ENCODE data around the gene SCUBE1.

The SCUBE1 gene

DNA sequence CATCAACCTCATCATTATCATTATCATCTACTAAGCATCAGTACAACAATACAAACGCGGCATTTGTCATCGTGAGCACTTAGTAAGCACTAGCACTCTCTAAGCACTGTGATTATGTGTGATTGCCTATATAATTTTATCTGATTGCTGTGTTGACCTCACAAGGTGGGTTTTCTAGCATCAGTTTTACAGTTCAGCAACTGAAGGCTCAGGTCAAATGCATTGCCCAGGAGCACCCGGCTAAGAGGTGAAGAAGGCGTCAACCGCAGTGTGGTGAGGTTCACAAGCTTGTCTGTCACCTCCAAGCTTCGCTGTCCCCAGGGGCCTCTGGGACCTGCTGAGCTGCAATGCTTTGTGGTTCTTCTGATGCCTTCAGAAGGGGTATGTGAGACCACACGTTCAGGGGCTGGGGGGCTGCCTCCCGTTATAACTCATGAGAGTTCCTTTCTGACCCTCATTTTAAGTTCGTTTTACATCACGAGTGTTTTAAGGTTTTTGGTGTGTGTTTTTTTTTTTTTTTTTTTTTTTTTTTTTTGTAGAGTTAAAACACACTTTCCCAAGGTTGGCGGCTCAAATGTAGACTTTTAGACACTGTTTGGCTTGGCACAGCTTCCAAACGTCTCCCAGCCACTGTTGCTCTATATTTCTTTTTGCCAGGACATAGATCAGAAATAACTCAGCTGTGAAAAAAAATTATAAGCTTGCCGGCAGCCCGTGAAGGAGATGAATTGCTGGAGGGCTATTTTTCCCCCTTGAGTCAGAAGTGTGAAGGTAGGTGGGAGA is 33.8 kb upstream of the SCUBE1 start:
- Histone ChIP-seq H3K9me3 (ENCODE audit: insufficient read depth, low read length) (no peaks in the 10 kb centered on the region), H3K4me3 (ENCODE audit: insufficient read length, low read depth) (no peak overlapping the region), H3K4me1 (ENCODE audit: insufficient read depth, insufficient read length) (no peaks in the 10 kb centered on the region), H3K9ac (ENCODE audit: insufficient read length, low read depth) (no peak overlapping the region), H3K27me3 (ENCODE audit: insufficient read depth, insufficient read length) (no peaks in the 10 kb centered on the region), H3K36me3 (ENCODE audit: insufficient read depth, insufficient read length, low read length) (no peaks in the 10 kb centered on the region)
- TF ChIP-seq YY1 (IDR thresholded peaks at IDR 0.05; ENCODE audit: insufficient read depth, insufficient read length) (no peak), SUZ12 (IDR thresholded peaks at IDR 0.05; ENCODE audit: extremely low read depth, insufficient read depth, insufficient read length) (no peak), ZNF274 (IDR thresholded peaks at IDR 0.05; ENCODE audit: low read depth, low read length) (no peak)
- no peak for DNase-seq (ENCODE audit: low read depth, low spot score)

DNA sequence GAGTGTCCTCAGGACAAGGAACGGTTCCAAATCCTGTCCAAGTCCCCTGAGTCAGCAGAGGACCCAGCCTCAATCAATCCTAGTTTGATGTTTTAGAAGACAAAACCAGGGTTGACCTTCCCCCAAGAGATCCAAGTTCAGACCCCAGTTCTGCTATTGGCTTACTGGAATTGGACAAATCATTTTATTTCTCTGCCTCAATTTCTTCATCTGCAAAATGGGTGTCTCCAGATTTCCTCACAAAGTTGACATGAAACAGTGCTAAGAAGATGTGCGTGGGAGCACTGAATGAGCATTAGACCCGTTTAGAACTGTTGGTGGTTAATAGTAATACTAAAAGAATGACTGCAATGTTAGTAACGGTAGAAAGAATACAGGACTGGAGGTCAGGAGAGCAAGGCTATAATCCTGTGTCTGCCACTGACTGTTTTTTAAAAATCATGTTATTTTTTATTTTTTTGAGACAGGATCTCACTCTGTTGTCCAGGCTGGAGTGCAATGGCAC is 32.8 kb upstream of the SCUBE1 start:
- H3K9ac ChIP-seq (ENCODE audit: insufficient read length, low read depth): no peak overlapping the region
- no peak for TF ChIP-seq YY1 (IDR thresholded peaks at IDR 0.05; ENCODE audit: insufficient read depth, insufficient read length)
- no peak for TF ChIP-seq ZNF274 (IDR thresholded peaks at IDR 0.05; ENCODE audit: low read depth, low read length)
- no peak for TF ChIP-seq SUZ12 (IDR thresholded peaks at IDR 0.05; ENCODE audit: extremely low read depth, insufficient read depth, insufficient read length)
- H3K36me3 ChIP-seq (ENCODE audit: insufficient read depth, insufficient read length, low read length): no peaks in the 10 kb centered on the region
- H3K9me3 ChIP-seq (ENCODE audit: insufficient read depth, low read length): no peaks in the 10 kb centered on the region
- no peak for DNase-seq (ENCODE audit: low read depth, low spot score)
- no peaks in the 10 kb centered on the region for H3K27me3 ChIP-seq (ENCODE audit: insufficient read depth, insufficient read length)
- no peak overlapping the region for H3K4me3 ChIP-seq (ENCODE audit: insufficient read length, low read depth)
- no peaks in the 10 kb centered on the region for H3K4me1 ChIP-seq (ENCODE audit: insufficient read depth, insufficient read length)

DNA sequence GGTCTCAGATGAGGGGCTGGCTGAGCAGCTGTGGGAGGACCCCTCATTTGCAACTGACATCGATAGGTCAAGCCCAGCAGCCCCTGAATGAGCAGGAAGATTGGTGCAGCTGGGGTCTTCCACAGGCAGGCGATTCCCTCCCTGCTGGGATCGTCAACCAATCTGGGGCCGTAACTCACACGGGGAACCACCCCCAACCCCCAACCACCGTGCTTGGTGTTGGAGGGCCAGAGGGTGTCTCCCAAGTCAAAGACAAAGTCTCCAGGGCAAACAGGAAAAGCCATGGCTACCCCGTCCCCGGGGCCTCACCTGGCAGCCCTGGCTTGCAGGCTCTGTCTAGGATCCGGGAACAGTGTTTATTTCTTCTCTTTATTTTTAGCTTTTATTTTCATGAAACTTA is 26.9 kb upstream of the SCUBE1 start:
- Histone ChIP-seq H3K36me3 (ENCODE audit: insufficient read depth, insufficient read length, low read length) (no peaks in the 10 kb centered on the region), H3K27me3 (ENCODE audit: insufficient read depth, insufficient read length) (no peaks in the 10 kb centered on the region), H3K4me3 (ENCODE audit: insufficient read length, low read depth) (no peak overlapping the region), H3K9me3 (ENCODE audit: insufficient read depth, low read length) (no peaks in the 10 kb centered on the region), H3K4me1 (ENCODE audit: insufficient read depth, insufficient read length) (peaks cover 3% of the 10 kb centered on the region), H3K9ac (ENCODE audit: insufficient read length, low read depth) (no peak overlapping the region)
- no peak for DNase-seq (ENCODE audit: low read depth, low spot score)
- TF ChIP-seq ZNF274 (IDR thresholded peaks at IDR 0.05; ENCODE audit: low read depth, low read length) (no peak), YY1 (IDR thresholded peaks at IDR 0.05; ENCODE audit: insufficient read depth, insufficient read length) (no peak)

DNA sequence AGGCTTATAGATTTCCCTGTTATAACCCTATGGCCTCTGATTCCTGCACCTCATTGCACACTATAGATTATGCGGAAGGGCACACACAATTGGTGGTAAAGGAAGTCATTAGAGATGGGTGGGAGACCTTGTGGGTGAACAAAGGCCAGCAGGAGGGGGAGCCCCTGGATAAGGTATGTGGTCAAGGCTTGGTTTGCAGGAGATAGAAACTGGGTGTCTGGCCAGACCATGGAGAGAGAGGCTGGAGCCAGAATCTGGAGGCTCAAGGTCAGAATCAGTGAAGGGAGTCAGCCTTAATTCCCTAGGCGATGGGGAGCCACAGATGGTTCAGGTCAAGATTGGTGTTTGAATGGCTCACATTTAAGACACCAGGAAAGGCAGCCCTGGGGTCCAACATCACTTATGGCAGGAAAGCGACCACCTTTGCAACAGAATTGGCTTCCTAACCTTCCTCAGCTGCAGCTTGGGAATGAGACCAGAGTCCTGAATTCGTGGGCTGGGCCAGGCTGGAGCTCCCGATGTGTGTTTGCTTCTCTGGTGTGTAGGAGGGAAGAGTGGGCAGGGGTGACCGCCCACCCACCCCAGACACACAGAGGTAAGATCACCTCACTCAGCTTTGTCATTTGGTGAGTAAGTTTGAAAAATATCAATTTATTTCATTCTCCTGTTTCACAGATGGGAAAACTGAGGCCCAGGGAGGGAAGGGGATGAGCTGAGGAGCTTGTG is 22.7 kb upstream of the SCUBE1 start:
- DNase-seq (ENCODE audit: low read depth, low spot score): no peak
- Histone ChIP-seq H3K9ac (ENCODE audit: insufficient read length, low read depth) (no peak overlapping the region), H3K4me3 (ENCODE audit: insufficient read length, low read depth) (no peak overlapping the region), H3K36me3 (ENCODE audit: insufficient read depth, insufficient read length, low read length) (no peaks in the 10 kb centered on the region), H3K27me3 (ENCODE audit: insufficient read depth, insufficient read length) (no peaks in the 10 kb centered on the region), H3K4me1 (ENCODE audit: insufficient read depth, insufficient read length) (peaks cover 3% of the 10 kb centered on the region), H3K9me3 (ENCODE audit: insufficient read depth, low read length) (no peaks in the 10 kb centered on the region)
- TF ChIP-seq YY1 (IDR thresholded peaks at IDR 0.05; ENCODE audit: insufficient read depth, insufficient read length) (no peak), SUZ12 (IDR thresholded peaks at IDR 0.05; ENCODE audit: extremely low read depth, insufficient read depth, insufficient read length) (no peak), ZNF274 (IDR thresholded peaks at IDR 0.05; ENCODE audit: low read depth, low read length) (no peak)

DNA sequence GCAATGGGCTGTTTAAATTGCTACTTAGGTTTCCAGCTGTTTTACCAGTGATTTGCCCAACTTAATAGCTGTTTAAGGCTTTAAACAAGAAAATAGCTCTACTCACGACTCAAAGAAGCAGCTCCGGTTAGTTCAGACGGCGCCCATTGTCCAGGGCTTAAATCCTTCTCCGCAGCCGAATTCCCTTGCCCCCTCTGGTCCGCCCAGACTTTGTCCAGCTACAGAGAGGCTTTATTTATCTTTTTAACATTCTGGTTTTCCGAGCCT is 20.9 kb upstream of the SCUBE1 start:
- Histone ChIP-seq H3K4me3 (ENCODE audit: insufficient read length, low read depth) (no peak overlapping the region), H3K4me1 (ENCODE audit: insufficient read depth, insufficient read length) (no peaks in the 10 kb centered on the region), H3K36me3 (ENCODE audit: insufficient read depth, insufficient read length, low read length) (no peaks in the 10 kb centered on the region), H3K9ac (ENCODE audit: insufficient read length, low read depth) (no peak overlapping the region), H3K9me3 (ENCODE audit: insufficient read depth, low read length) (no peaks in the 10 kb centered on the region), H3K27me3 (ENCODE audit: insufficient read depth, insufficient read length) (no peaks in the 10 kb centered on the region)
- TF ChIP-seq SUZ12 (IDR thresholded peaks at IDR 0.05; ENCODE audit: extremely low read depth, insufficient read depth, insufficient read length) (no peak), ZNF274 (IDR thresholded peaks at IDR 0.05; ENCODE audit: low read depth, low read length) (no peak), YY1 (IDR thresholded peaks at IDR 0.05; ENCODE audit: insufficient read depth, insufficient read length) (no peak)
- DNase-seq (ENCODE audit: low read depth, low spot score): no peak

DNA sequence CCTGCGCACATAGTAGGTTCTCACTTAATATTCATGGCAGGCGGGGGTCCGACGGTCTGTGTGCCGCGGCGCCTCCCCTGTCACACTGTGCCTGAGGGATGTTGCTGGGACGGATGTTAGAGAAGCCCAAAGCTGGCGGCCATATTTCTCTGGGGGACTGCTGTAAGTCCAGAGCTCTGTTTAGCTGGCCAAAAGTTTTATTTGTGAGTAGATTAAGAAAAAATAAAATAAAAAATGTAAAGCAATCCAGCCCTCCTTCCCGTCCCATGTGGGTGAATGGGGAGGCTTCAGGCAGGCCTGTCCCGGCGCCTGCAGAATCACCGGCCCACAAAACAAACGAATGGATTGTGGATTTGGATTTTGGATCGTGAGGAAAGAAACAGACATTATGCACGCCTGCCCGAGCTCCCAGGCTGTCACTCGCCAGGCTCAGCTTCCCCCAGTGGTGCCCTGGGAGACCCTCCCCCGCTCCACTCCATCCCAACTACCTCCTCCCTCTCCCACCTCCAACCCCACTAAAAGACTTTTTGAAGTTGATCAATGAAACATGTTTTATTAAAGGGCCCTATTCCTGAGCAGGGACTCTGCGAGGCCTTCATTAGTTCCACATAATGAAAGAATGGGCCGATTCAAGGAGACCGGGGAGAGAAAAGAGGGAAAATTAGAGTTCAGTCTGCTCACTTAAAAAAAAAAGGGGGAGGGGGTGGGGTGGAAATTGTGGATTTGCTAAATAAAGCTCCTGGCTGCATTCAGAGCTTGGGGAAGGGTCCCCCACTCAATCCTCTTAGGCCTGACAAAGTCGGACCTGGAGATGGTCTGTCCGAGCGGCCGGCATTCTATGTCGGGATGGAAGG is 20.4 kb upstream of the SCUBE1 start:
- TF ChIP-seq YY1 (IDR thresholded peaks at IDR 0.05; ENCODE audit: insufficient read depth, insufficient read length) (no peak), SUZ12 (IDR thresholded peaks at IDR 0.05; ENCODE audit: extremely low read depth, insufficient read depth, insufficient read length) (no peak), ZNF274 (IDR thresholded peaks at IDR 0.05; ENCODE audit: low read depth, low read length) (no peak)
- Histone ChIP-seq H3K4me3 (ENCODE audit: insufficient read length, low read depth) (no peak overlapping the region), H3K9ac (ENCODE audit: insufficient read length, low read depth) (no peak overlapping the region), H3K9me3 (ENCODE audit: insufficient read depth, low read length) (no peaks in the 10 kb centered on the region), H3K36me3 (ENCODE audit: insufficient read depth, insufficient read length, low read length) (no peaks in the 10 kb centered on the region), H3K4me1 (ENCODE audit: insufficient read depth, insufficient read length) (no peaks in the 10 kb centered on the region), H3K27me3 (ENCODE audit: insufficient read depth, insufficient read length) (no peaks in the 10 kb centered on the region)
- no peak for DNase-seq (ENCODE audit: low read depth, low spot score)

DNA sequence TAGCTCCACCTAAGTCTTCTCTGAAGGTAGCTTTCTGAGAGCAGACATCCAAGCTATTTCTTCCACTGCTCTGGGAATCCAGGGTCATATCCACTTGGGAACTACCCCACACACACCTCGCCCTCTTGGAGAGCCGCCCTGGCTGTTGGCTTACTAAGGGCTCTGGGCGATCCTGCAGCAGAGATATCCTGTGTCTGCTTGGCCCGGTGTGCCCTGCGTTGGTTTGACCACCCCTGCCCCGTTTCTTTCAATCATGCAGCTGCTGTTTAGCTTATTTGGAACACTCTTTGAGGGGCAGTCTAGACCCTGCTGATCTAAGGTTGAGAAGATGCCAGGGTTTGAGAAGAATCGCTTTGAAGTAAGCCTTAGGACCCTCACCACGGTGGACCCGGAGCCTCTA is 17.4 kb upstream of the SCUBE1 start:
- Histone ChIP-seq H3K36me3 (ENCODE audit: insufficient read depth, insufficient read length, low read length) (no peaks in the 10 kb centered on the region), H3K4me1 (ENCODE audit: insufficient read depth, insufficient read length) (no peaks in the 10 kb centered on the region), H3K27me3 (ENCODE audit: insufficient read depth, insufficient read length) (no peaks in the 10 kb centered on the region), H3K9me3 (ENCODE audit: insufficient read depth, low read length) (no peaks in the 10 kb centered on the region), H3K9ac (ENCODE audit: insufficient read length, low read depth) (no peak overlapping the region), H3K4me3 (ENCODE audit: insufficient read length, low read depth) (no peak overlapping the region)
- DNase-seq (ENCODE audit: low read depth, low spot score): no peak
- no peak for TF ChIP-seq SUZ12 (IDR thresholded peaks at IDR 0.05; ENCODE audit: extremely low read depth, insufficient read depth, insufficient read length)
- TF ChIP-seq YY1 (IDR thresholded peaks at IDR 0.05; ENCODE audit: insufficient read depth, insufficient read length): no peak
- no peak for TF ChIP-seq ZNF274 (IDR thresholded peaks at IDR 0.05; ENCODE audit: low read depth, low read length)
